Choroid plexus epithelial cell (primary cell): ENCODE measurements around the gene PKLR.
"Not testable (repeated sequence)": the region's sequence is repeated elsewhere in the genome, so short reads cannot be mapped to it uniquely, and the experiment has no call there.

ENCODE experiments used
- DNase-seq: peaks from one replicate; pipeline ENCODE4 v3.0.0-alpha.2; 2010; ENCODE audit warnings: low read depth
- H3K4me3 ChIP-seq: 2 replicates; pipeline ENCODE4 v1.5.1; 2011; ENCODE audit warnings: low read depth, mild to moderate bottlenecking, control low read depth, low read length, moderate library complexity
- CTCF ChIP-seq: conservative IDR thresholded peaks from 2 replicates; pipeline ENCODE4 v1.5.1; 2011; ENCODE audit warnings: low read depth, mild to moderate bottlenecking, control low read depth, inconsistent platforms, low read length, moderate library complexity

The PKLR gene

DNA sequence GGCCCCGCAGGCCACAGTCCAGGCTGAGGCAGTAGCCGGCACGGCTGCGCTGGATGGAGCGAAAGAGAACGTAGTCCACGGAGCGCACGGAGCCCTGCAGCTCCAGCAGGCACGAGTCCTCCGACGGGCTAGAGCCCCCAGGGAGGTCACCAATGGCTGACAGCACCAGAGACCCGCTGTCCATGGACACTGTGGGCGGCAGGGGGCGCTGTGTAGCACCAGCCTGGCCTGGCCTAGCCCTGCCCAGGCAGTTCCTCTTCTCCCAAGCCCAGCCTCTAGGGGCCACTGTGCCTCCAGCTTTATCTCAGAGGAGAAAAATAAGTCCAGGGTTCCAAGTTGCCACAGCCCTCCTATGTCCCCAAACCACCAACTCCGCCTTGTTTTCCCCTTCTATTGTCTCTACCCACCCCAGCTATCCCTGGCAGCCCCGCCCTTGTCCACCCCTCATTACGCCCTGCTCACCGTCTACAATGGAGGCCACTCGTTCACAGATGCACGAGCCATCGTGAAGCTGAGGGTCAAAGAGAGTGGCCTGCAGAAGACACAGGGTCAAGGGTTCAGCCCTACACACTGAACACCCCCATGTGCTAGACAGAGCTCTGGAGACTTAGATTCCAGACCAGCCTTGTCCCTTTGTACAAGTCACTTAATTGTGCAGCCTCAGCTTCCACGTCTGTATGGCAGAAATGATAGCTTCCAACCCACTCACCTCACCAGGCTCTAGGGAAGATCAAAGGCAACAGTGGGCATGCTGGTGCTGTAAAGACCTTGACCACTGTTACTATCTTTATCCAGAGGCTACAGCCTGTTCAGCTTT is 50.4 kb downstream of the PKLR start:
- H3K4me3 ChIP-seq: peak overlapping the region; percentile 45
- peak; percentile 98 for TF ChIP-seq CTCF
- peak; percentile 94 for DNase-seq

DNA sequence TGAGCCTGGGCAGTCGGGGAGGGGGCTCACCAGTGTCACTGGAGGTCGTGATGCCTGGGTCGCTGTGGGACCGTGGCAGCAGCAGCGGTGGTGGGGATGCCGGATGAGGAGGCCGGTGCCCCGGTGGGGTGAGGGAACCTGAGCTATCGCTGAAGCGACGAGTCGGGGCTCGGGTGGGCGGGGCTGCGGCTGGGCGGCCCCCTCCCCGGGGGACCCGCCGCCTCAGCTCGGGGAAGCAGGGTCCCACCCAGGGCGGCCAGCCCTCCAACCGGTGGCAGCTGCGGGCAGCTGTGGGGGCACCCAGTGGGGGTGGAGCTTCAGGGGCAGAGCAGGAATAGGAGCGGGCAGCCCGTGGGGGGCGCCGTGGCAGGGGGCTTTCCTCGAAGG is 51.0 kb downstream of the PKLR start:
- peak overlapping the region; percentile 45 for H3K4me3 ChIP-seq
- DNase-seq: no peak
- TF ChIP-seq CTCF: no peak

DNA sequence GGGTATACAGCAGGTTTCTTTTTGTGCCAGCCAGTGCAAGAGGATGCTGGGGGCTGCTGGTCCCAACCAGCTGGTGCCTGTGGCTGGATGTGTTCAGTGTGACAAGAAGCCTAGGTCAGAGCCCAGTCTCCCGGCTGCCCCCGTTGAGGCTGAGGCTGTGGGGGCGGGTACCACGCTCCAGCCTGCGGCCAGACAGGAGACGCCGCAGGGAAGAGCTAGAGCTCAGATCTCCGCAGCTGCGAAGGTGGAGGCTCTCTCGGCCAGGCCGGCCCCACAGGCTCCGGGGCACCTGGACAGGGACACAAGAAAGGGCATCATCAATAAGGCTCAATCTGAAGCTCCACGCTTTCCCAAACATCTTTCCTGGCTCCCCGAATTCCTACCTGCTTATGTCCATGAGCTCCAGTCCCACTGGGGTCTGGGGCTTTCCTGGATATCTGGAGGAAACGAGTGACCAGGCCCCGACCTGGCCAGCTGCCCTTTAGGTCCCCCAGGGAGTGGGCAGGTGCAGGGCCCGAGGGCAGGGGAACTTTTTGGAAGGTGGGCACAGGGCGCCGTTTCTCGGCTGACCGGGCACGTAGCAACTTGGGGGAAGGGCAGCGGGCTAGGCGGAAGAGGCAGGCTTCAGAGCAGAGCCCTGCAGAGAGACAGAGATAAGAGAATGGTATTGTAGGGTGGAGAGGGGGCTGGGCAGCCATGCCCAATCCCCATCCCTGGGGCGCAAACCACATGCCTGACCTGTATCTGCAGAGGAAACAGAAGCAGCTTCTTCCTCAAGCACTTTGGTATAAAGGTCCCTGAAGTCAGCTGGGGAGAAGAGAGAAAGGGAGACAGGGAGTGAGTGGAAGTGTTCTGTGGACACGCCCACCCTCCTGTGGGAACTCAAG is 53.3 kb downstream of the PKLR start:
- TF ChIP-seq CTCF: no peak
- DNase-seq: no peak
- H3K4me3 ChIP-seq: no peak overlapping the region

DNA sequence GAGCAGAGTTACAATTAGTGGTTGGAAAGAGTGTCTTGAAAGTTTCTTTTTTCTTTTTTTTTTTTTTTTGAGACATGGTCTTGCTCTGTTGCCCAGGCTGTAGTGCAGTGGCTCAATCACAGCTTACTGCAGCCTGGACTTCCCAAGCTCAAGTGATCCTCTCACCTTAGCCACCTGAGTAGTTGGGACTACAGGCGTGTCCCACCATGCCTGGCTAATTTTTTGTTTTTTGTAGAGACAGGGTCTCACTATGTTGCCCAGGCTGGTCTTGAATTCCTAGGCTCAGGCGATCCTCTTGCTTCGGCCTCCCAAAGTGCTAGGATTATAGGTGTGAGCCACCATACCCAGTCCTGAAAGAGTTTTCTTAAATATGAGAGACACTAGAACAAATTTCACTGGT is 54.4 kb downstream of the PKLR start:
- DNase-seq, H3K4me3 ChIP-seq: not testable (repeated sequence)

GRCh38 chr1:155245163-155245524 is 56.1 kb downstream of the PKLR start:
- peak overlapping the region; percentile 70 for H3K4me3 ChIP-seq

DNA sequence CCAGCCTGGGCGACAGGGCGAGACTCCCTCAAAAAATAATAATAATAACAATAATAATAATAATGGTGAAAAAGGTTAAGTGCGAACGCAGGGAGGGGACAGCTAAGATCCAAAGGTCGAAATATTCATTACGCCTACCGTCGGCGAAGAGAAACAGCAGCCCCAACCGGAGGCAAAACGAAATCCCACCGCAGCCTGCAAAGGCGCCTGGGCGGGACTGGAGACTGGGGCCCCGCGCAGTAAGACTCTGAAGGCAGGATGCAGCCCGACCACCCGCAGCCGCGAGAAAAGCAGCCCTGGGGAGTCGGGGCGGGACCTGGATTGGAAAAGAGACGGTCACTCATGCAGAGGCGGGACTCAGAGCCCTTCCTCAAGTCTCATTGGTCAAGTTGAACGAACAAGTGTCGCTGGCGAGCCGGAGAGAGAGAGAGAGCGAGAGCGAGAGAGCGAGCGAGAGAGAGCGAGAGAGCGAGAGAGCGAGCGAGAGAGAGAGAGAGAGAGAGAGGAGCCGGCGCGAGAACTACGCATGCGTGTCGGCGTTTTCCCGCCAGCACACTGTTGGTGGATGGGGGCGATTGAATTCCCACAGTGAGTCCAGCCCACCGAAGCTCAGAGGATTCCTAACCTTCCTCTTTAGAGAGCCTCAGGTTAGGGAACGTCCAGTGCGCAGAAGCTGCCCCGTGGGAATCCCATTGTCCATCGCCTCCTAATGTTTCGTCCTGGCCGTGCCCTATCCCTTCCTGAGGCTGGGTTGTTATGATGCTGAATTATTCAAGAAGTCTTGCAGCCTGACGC is 56.7 kb downstream of the PKLR start:
- peak; percentile 42 for TF ChIP-seq CTCF
- H3K4me3 ChIP-seq: peak overlapping the region; percentile 70
- peak; percentile 100 for DNase-seq

More at GRCh38 chr1:155245163-155245524, 56.1 kb downstream of the PKLR start:
- no peak for TF ChIP-seq CTCF
- no peak for DNase-seq
